Dermis blood vessel endothelial cell (primary cell): ENCODE measurements around the gene SUGCT. TPM values are rescaled to one million over a fixed set of nuclear protein-coding genes. Genes with fewer than 3 reads are reported as not detected.
A peak's percentile ranks its signal among the peaks of the same experiment; 100 is the strongest.

Experiments used
- DNase-seq: peaks from one replicate; pipeline ENCODE4 v3.0.0; 2010
- total RNA-seq: library from RNA; depleted of rRNA; stranded (reverse); fragments of >200 nt; gene quantifications from 2 replicates; pipeline ENCODE4 v1.2.3, GENCODE V29; 2014

The SUGCT gene
- total RNA-seq, 1 donor from 2014 or later, result 1.0 TPM

- DNase-seq, result no peak
These were observed 340.8 kb downstream of the SUGCT start for GRCh38 chr7:40475681-40475982.

- no peak for DNase-seq
These were observed 342.3 kb downstream of the SUGCT start for GRCh38 chr7:40477094-40477493.

GRCh38 chr7:40482845-40483244 is 348.0 kb downstream of the SUGCT start:
- DNase-seq, result no peak

GRCh38 chr7:40483630-40484029 is 348.8 kb downstream of the SUGCT start:
- no peak for DNase-seq

DNA sequence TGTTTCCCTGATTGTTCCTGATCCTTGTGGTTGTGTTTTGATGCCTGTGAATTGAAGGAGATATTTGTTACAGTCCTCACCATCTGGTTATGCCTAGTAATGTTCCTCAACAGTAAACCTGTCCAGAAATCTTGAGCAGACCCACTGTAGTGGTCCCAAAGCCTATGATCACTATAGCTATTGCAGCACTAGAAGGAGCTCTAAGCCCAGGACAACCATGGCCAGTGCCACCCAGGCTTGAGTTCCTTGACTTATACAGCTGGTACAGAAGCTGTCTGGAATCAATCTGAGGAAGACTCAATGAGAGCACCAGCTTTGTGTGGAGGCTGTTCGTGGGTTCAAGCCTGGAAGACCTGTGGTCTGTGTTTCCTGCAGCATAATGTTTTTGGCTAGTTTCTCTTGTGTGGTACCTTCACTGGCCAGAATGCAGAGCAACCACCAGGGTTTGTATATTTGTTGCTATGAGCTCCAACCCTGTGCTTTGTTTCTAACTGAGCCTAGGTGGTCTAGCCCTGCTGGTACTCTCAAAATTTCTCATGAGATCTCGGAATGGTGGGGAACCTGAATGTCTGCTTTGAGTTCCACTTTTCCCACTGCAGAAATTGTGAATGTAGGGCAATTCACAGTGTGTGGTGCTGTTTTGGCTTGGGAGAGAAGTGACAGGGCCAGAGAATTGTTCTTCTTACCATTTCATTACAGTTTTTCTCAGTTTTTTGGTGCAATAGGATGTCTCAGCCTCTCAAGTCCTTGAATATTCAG is 355.2 kb downstream of the SUGCT start:
- DNase-seq, result no peak

DNA sequence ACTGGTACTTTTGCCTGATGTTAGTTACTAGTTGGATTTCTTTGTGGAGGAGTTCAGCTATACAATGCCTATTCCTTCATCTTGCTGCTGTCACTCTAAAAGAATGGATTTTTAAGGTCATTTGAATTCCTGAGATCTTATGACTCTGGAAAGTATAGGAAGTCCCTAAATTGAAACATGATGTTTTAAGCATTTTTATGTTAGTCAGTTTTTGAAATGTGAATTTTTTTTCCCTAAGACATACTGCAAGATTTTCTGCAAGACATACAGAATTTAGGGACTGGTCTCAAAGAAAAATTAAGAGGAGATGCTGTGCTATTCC is 355.8 kb downstream of the SUGCT start:
- no peak for DNase-seq

DNA sequence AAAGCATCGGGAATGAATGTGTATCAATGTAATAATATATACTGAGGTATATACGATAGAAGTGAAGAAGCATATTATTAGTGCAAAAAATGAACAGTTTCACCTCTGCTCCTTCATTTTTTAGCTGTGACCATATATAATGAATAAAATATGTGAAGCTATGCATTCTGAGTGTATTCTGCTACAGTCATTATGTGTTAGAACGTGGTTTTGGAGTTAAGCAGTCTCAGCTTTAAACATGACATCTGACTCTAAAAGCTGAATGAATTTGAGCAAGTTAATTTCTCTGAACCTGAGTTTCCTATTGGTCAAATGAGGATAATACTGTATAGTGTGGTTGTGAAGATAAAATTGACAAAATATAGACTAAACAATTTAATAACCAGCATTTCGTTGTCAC is 358.1 kb downstream of the SUGCT start:
- no peak for DNase-seq

GRCh38 chr7:40493609-40494051 is 358.8 kb downstream of the SUGCT start:
- no peak for DNase-seq

DNA sequence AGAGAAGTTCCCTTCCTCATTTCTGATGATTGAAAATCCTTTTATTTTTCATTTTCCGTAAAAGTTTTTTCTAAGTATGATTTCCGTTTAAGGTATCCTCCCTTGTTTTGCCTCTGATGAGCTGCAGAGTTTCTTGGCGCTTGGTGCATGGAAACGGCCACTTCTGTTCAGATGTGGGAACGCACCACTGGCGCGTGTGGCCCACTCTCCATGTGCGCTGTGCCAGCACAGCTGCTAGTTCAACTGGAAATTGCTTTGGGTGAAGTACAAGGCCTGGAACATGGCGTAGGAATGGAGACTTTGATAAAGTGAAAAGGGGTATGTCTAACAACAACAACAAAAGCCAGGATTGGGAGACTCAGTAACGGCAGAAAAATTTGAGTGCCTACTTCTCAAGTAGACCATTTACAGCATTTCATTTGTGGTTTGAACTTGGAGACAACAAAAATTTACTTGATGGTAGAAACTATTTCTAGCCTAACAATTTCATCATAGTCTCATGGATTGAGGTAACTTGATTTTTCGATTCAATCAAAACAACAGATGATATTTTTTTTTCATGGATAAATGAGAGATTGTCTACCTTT is 364.2 kb downstream of the SUGCT start:
- no peak for DNase-seq

- DNase-seq, result no peak
These were observed 364.9 kb downstream of the SUGCT start for GRCh38 chr7:40499718-40500117.

DNA sequence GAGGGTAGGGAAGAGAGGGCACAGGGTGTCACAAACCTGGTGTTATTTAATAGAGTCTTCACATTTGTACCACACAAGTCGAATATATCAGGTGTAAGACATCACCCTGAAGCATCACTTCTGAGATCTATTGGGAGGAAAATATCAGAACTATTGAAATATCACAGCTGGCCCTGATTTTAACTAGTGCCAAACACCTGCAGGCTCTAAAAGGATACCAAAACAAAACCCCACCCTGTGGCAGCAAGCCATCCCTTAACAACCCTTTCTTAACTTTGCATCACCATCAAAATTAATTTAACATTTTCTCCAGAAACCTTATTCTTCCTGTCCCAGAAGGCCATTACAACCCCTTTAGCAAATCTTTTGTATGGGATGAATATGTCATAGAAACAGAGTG is 365.4 kb downstream of the SUGCT start:
- DNase-seq, result no peak

DNA sequence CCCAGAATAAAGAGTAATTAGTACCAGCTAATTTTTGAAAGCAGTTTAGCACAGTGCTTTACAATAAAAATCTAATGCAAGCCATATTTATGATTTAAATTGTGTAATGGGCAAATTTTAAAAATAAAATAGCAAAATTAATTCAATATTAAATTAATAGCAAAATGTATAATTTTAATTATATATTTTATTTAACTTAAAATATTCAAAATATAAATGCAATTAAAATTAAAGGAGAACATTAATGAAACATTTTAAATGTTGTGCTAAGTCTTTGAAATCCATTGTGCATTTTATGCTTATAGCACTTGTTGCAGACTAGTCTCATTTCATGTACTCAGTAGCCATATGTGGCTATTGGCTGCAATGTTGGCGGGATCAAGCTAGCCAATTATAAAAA is 367.6 kb downstream of the SUGCT start:
- no peak for DNase-seq

DNA sequence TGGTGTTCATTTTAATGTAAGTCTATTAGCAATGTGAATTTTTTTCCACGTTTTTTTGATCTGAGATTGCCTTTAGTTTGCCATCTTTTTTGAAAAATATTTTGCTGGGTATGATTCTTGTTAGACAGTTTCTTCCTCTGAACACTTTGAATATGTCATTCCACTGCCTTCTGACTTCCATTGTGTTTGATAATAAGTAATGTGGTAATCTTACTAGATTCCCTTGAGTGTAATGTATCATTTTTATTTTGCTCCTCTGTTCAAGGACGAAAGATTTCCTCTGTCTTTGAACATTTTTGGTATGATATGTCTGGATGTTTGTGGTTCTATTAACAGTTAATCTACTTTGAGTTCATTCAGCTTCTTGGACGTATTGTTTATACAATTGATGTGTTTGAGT is 371.4 kb downstream of the SUGCT start:
- no peak for DNase-seq

DNA sequence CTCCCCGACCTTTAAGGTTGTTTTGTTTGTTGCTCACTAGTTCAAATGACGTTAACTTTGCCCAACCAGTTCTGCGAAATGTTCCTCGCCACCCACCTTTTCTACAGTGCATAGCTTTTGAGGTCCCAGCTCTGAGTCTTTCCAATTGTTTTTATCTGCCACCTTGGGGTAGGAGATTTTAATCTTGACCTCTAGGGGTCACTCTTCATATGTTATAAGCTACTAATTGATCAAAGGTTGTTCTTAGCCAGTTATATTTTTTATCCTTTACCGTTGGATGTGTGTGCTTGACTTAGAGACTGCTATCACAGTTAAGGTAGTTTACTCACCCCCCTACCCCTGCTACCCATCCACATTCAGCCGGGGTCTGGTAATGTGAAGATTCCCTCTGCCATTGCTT is 372.4 kb downstream of the SUGCT start:
- DNase-seq, result peak; percentile 48

DNA sequence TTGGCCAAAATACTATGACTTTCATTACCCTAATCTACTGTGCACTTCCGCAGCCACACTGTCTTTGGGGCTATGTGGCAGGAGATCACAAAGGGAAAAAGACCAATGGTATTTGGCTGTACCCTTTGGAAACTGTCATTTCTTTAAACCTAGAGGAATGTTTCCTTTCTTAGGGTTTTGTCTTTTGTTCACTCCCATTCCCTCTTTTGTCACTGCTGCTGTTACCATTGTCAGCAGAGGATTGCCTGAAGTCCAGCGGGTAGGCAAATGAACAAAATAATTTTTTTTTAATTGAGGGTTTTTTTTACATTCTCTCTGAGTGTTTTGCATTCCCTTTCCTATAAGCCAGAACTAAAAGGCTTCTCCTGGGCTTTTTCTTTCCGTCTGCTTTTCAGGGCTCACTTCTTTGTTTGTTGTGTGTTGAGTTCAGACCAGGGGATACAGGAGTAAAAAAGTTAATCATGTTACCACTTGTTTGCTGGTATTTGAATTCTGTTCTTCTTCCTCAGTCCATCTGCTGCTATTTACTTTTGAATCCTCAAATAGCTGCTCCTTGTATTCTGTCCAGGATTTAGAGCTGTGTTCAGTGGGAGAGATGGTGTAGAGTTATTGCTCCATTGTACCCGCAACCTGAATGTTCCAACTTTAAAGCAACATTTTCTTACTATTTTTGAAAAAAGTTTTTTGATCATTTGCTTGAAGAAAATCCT is 374.6 kb downstream of the SUGCT start:
- DNase-seq, result no peak

- no peak for DNase-seq
These were observed 381.6 kb downstream of the SUGCT start for GRCh38 chr7:40516376-40516775.

- DNase-seq, result no peak
These were observed 384.2 kb downstream of the SUGCT start for GRCh38 chr7:40519009-40519408.

GRCh38 chr7:40520986-40521738 is 386.4 kb downstream of the SUGCT start:
- DNase-seq, result no peak

DNA sequence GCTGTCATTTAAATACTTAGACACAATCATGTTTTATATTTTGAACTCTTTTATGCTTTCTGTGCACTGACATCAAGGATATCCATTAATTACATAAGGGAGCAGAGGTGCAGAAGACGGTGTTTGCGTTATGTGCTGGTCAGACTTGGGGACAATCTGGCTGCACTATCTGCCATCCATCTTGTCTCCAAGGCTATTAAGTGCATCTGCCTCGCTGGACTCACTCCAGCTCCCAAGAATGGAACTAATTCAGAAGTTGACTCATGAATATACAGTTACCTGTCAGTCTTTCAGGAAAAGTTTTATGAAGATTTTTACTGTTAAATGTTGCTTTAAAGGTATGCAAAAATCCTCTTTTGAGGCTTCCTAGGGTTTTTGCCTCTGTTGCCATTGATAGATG is 391.0 kb downstream of the SUGCT start:
- DNase-seq, result no peak

GRCh38 chr7:40526951-40527715 is 392.3 kb downstream of the SUGCT start:
- no peak for DNase-seq

DNA sequence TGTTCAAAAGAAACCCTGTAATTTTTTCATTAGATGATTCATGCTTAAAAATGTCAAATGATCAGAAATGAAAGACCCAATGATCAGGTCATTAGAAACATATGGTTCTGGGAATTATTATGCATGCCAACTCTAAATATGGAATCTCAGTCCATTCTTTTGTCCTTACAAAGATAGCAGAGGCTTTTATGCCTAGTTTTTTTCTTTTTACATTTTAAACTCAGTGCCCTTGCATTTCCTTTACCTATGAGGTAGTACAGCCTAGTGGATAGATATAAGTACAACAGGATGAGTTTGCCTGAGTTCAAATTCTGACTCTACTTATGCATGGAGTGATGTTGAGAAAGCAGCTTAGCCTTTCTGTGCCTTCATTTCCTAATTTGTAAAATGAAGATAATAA is 392.9 kb downstream of the SUGCT start:
- no peak for DNase-seq

- DNase-seq, result no peak
These were observed 395.5 kb downstream of the SUGCT start for GRCh38 chr7:40530292-40530691.

GRCh38 chr7:40531956-40532355 is 397.2 kb downstream of the SUGCT start:
- DNase-seq, result no peak
